ENCODE results near the gene NABP2.

- TF ChIP-seq CTCF (IDR thresholded peaks at IDR 0.05; ENCODE audit: extremely low read depth in 1 of 2, insufficient read depth in 1 of 2, low read depth in 1 of 2, low read length in 2 of 2) (no peak), EZH2 (IDR thresholded peaks at IDR 0.05; ENCODE audit: borderline replicate concordance, low read depth, low read length, severe bottlenecking) (no peak), MAX (IDR thresholded peaks at IDR 0.05; ENCODE audit: insufficient read depth, insufficient read length) (no peak), POLR2A (IDR thresholded peaks at IDR 0.05; ENCODE audit: low read depth, low read length) (no peak)
Observed at GRCh38 chr12:56208006-56208405, 16.1 kb upstream of the NABP2 start.

Measured in endothelial cell of umbilical vein (primary cell).